Esophagus squamous epithelium (tissue), 4 donors: Measurements from ENCODE around the gene PRDX5.

Experiments used
- POLR2A ChIP-seq, 4 donors: fragments of 450-650 bp; IDR thresholded peaks; one replicate each; pipeline ENCODE4 v1.6.1; 2017; ENCODE audit warnings: antibody characterized with exemption in 4 of 4, mild to moderate bottlenecking in 4 of 4, moderate library complexity in 3 of 4
- TF ChIP-seq, protein P1 (sequence below), 6 experiments: fragments of 450-650 bp in 4 of 6; fragments of 200-600 bp in 2 of 6; sonication (generic) in 2 of 6; IDR thresholded peaks; one replicate each; pipeline ENCODE4 v1.5.1; 2016 to 2019; ENCODE audit warnings: antibody characterized with exemption in 6 of 6, mild to moderate bottlenecking in 4 of 6, moderate library complexity in 4 of 6

DNA sequence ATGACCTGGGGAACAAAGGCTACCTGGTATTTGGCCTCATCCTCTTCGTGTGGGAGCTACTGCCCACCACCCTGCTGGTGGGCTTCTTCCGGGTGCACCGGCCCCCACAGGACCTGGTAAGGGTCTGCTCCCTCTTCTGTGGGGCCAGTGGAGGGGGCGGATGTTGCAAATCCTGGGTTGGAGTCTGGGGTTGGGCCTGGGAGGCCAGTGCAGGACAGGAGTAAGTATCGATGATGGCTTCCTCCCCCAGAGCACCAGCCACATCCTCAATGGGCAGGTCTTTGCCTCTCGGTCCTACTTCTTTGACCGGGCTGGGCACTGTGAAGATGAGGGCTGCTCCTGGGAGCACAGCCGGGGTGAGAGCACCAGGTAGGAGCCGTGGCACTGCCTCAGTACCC is 29.6 kb upstream of the PRDX5 start:
- TF ChIP-seq, protein P1, sequence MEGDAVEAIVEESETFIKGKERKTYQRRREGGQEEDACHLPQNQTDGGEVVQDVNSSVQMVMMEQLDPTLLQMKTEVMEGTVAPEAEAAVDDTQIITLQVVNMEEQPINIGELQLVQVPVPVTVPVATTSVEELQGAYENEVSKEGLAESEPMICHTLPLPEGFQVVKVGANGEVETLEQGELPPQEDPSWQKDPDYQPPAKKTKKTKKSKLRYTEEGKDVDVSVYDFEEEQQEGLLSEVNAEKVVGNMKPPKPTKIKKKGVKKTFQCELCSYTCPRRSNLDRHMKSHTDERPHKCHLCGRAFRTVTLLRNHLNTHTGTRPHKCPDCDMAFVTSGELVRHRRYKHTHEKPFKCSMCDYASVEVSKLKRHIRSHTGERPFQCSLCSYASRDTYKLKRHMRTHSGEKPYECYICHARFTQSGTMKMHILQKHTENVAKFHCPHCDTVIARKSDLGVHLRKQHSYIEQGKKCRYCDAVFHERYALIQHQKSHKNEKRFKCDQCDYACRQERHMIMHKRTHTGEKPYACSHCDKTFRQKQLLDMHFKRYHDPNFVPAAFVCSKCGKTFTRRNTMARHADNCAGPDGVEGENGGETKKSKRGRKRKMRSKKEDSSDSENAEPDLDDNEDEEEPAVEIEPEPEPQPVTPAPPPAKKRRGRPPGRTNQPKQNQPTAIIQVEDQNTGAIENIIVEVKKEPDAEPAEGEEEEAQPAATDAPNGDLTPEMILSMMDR (IDR thresholded peaks at IDR 0.05) = no peak
- TF ChIP-seq POLR2A (IDR thresholded peaks at IDR 0.05) = no peak
